Jurkat, Clone E6-1 (cell line): Measurements from ENCODE around the gene CYGB.
"Not testable (repeated sequence)": the region's sequence is repeated elsewhere in the genome, so short reads cannot be mapped to it uniquely, and the experiment has no call there.

ENCODE experiments used
- DNase-seq: peaks from one replicate; pipeline ENCODE4 v3.0.0-alpha.2; 2011; ENCODE audit warnings: low read depth, low spot score
- H3K4me3 ChIP-seq: 2 replicates; pipeline ENCODE4 v1.5.1; 2011; ENCODE audit warnings: mild to moderate bottlenecking, low read length, control low read depth, moderate library complexity

The CYGB gene

GRCh38 chr17:76511668-76512365 is 25.7 kb downstream of the CYGB start:
- no peak for DNase-seq
- H3K4me3 ChIP-seq: no peak overlapping the region

GRCh38 chr17:76510831-76511244 is 26.7 kb downstream of the CYGB start:
- H3K4me3 ChIP-seq: no peak overlapping the region
- no peak for DNase-seq

- not testable (repeated sequence) for DNase-seq, H3K4me3 ChIP-seq
Observed at GRCh38 chr17:76508472-76509063, 28.9 kb downstream of the CYGB start.

- peak; percentile 58 for DNase-seq
- no peak overlapping the region for H3K4me3 ChIP-seq
Observed at GRCh38 chr17:76506408-76507345, 30.8 kb downstream of the CYGB start.

GRCh38 chr17:76504117-76504516 is 33.4 kb downstream of the CYGB start:
- no peak for DNase-seq
- no peak overlapping the region for H3K4me3 ChIP-seq

- DNase-seq: no peak
- no peak overlapping the region for H3K4me3 ChIP-seq
Observed at GRCh38 chr17:76502341-76503211, 34.9 kb downstream of the CYGB start.

GRCh38 chr17:76501827-76502307 is 35.6 kb downstream of the CYGB start:
- peak overlapping the region; percentile 48 for H3K4me3 ChIP-seq
- no peak for DNase-seq

- H3K4me3 ChIP-seq: peak within 1 kb of the TSS; percentile 65
- DNase-seq: peak; percentile 56
Observed at GRCh38 chr17:76501018-76501826, 36.3 kb downstream of the CYGB start, which contains the start of gene RHBDF2. TSS of gene RHBDF2 (minus strand) at chr17:76501423. CDS start at chr17:76481524, 19,899 bp downstream.

- DNase-seq: no peak
- peak overlapping the region; percentile 65 for H3K4me3 ChIP-seq
Observed at GRCh38 chr17:76500747-76501017, 36.8 kb downstream of the CYGB start.

GRCh38 chr17:76500074-76500746 is 37.3 kb downstream of the CYGB start:
- no peak for DNase-seq
- peak overlapping the region; percentile 65 for H3K4me3 ChIP-seq

- H3K4me3 ChIP-seq: no peak overlapping the region
- DNase-seq: no peak
Observed at GRCh38 chr17:76499267-76499667, 38.2 kb downstream of the CYGB start.

- H3K4me3 ChIP-seq: no peak overlapping the region
- DNase-seq: no peak
Observed at GRCh38 chr17:76498876-76499251, 38.6 kb downstream of the CYGB start.

GRCh38 chr17:76497979-76498875 is 39.3 kb downstream of the CYGB start:
- no peak overlapping the region for H3K4me3 ChIP-seq
- DNase-seq: no peak

GRCh38 chr17:76497699-76497978 is 39.9 kb downstream of the CYGB start:
- H3K4me3 ChIP-seq: no peak overlapping the region
- DNase-seq: no peak

GRCh38 chr17:76496464-76496863 is 41.0 kb downstream of the CYGB start:
- H3K4me3 ChIP-seq: no peak overlapping the region
- no peak for DNase-seq

- DNase-seq: no peak
- no peak overlapping the region for H3K4me3 ChIP-seq
Observed at GRCh38 chr17:76495663-76496400, 41.7 kb downstream of the CYGB start.
